Forelimb muscle (tissue), 1 donor: Measurements from ENCODE around the gene MECP2. TPM values are rescaled to one million over a fixed set of nuclear protein-coding genes. Genes with fewer than 3 reads are reported as not detected.

Source experiments
- DNase-seq: peaks from one replicate; pipeline ENCODE4 v3.0.0-alpha.2; 2013; ENCODE audit warnings: low read depth
- polyA plus RNA-seq: library from polyadenylated mRNA; unstranded; fragments of 120-200 nt; gene quantifications from one replicate; pipeline ENCODE4 v1.2.1, GENCODE V29; 2013; ENCODE audit not compliant: insufficient read length

MECP2 gene
- polyA plus RNA-seq, 1 donor = 21.2 TPM

- no peak for DNase-seq
Observed at GRCh38 chrX:154115750-154116149, 18.2 kb upstream of the MECP2 start.

- DNase-seq = no peak
Observed at GRCh38 chrX:154115071-154115470, 17.6 kb upstream of the MECP2 start.

GRCh38 chrX:154114652-154115051 is 17.1 kb upstream of the MECP2 start:
- DNase-seq = no peak

- DNase-seq = no peak
Observed at GRCh38 chrX:154113729-154114128, 16.2 kb upstream of the MECP2 start.

- no peak for DNase-seq
Observed at GRCh38 chrX:154098551-154098950, 1.0 kb upstream of the MECP2 start.

GRCh38 chrX:154097003-154097588 is 421 bp downstream of the MECP2 start:
- DNase-seq = no peak

- no peak for DNase-seq
Observed at GRCh38 chrX:154096140-154097002, 1.1 kb downstream of the MECP2 start.

GRCh38 chrX:154094833-154095232 is 2.7 kb downstream of the MECP2 start:
- DNase-seq = no peak

GRCh38 chrX:154093965-154094364 is 3.6 kb downstream of the MECP2 start:
- DNase-seq = no peak

GRCh38 chrX:154092371-154092770 is 5.1 kb downstream of the MECP2 start:
- no peak for DNase-seq

GRCh38 chrX:154091678-154092077 is 5.8 kb downstream of the MECP2 start:
- no peak for DNase-seq

- no peak for DNase-seq
Observed at GRCh38 chrX:154090731-154091130, 6.8 kb downstream of the MECP2 start.

- no peak for DNase-seq
Observed at GRCh38 chrX:154084449-154085300, 12.8 kb downstream of the MECP2 start.

- DNase-seq = no peak
Observed at GRCh38 chrX:154083126-154083517, 14.4 kb downstream of the MECP2 start.

GRCh38 chrX:154082396-154083125 is 15.0 kb downstream of the MECP2 start:
- DNase-seq = no peak

- no peak for DNase-seq
Observed at GRCh38 chrX:154077101-154077500, 20.4 kb downstream of the MECP2 start.

- no peak for DNase-seq
Observed at GRCh38 chrX:154074199-154074598, 23.3 kb downstream of the MECP2 start.

- no peak for DNase-seq
Observed at GRCh38 chrX:154072192-154072591, 25.3 kb downstream of the MECP2 start.

GRCh38 chrX:154068560-154068959 is 29.0 kb downstream of the MECP2 start:
- no peak for DNase-seq

GRCh38 chrX:154064637-154065435 is 32.7 kb downstream of the MECP2 start:
- DNase-seq = no peak

- DNase-seq = no peak
Observed at GRCh38 chrX:154063234-154063633, 34.3 kb downstream of the MECP2 start.
